Right forelimb (tissue), 1 donor: ENCODE results near the gene OTUB2.

Experiments
- DNase-seq: peaks from one replicate; pipeline ENCODE4 v3.0.0-alpha.2; 2018

Gene OTUB2

GRCh38 chr14:93997916-93998870 lies 27.9 kb upstream of the OTUB2 start:
- DNase-seq: no peak

DNA sequence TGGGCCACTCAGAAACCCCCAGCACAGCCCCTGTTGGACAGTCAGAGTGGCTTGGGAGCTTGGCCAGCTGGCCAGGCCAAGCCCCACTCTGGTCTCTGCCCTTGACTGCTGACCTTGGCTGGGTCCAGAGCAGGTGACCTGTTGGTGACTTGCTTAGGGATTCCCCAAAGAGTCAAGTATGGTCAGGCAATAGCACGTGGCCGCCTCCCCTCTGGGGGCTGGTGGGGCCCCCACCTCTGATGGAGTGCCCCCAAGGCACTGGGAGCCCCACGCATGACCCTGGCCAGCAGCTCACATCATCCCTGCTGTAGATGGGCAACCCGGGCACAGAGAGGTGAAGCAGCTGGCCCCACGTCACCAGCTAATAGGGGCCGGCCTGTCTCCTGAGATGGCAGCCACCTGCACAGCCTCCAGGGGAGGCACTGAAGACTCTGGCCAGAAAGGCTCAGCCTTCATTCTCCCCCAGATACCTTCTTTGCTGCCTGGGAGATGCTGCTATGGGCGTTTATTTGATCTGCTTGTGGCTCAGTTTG lies 27.2 kb upstream of the OTUB2 start:
- DNase-seq: no peak

- DNase-seq: no peak
These were observed 26.6 kb upstream of the OTUB2 start for GRCh38 chr14:93999573-93999972.

- DNase-seq: no peak
These were observed 25.9 kb upstream of the OTUB2 start for GRCh38 chr14:94000267-94000666.

DNA sequence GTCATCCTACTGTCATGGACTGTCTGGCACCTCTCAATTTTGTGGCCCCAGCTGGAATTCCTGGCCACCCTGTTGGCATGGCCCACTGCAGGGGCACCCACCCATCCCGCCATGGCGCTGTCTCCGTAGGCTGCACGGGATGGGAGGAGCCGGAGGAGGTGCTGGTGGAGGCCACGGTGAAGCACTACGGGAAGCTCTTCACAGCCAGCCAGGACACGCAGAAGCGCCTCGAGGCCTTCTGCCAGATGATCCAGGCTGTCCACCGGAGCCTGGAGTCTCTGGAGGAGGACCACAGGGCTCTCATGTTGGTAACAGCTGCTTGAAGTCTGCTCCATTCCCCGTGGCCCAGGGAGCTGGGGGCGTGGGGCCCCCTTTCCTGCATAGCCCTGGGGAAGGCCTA lies 25.1 kb upstream of the OTUB2 start:
- DNase-seq: no peak

GRCh38 chr14:94001501-94002396 lies 24.4 kb upstream of the OTUB2 start:
- DNase-seq: peak; percentile 68

GRCh38 chr14:94003397-94003796 lies 22.7 kb upstream of the OTUB2 start:
- no peak for DNase-seq

- DNase-seq: no peak
These were observed 22.1 kb upstream of the OTUB2 start for GRCh38 chr14:94004015-94004414.

DNA sequence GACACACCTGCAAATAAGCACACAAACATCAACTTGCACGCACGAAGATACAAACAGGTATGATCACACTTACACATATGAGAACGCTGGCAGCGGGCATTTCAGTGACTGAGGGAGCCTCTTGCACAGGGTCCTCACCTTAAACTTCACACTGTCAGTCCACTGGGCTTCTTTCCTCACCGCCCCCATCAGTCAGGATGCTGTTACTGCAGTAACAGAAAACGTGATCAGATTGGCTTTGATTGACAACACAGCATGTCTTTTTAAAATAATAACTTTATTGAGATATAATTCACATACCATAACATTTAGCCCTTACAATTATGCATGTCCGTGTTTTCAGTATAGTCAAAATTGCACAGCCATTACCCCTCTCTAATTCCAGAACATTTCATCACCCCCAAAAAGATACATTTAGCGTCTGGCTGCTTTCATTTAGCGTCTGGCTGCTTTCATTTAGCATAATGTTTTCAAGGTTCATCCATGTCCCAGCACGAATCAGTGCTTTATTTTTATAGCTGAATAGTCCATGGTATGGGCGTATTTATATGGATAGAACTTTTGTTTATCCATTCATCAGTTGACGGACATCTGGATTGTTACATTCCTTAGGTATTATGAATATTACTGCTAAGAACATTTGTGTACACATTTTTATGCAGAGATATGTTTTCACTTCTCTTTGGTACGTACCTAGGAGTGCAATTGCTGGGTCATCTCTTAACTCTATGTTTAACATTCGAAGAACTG lies 20.6 kb upstream of the OTUB2 start:
- no peak for DNase-seq

- DNase-seq: no peak
These were observed 17.9 kb upstream of the OTUB2 start for GRCh38 chr14:94008234-94008633.

- no peak for DNase-seq
These were observed 16.4 kb upstream of the OTUB2 start for GRCh38 chr14:94009767-94010166.

DNA sequence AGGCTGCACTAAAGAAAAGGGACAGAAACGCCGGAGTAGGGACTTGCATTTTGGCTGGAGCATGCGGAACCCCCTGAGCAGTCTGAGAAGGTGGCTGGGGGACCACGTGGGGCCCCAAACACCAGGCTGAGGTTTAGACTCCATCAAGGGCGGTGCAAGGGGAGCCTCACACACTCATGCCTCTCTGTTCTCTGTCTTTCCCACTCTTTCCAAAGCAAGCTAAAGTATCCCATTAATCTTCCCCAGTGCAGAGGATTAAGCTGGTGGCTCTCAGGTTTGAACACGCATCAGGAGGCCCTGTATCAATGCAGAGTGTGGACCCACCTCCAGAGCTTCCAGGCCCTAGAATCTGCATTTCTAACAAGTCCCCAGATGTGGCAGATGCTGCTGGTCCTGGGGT lies 15.5 kb upstream of the OTUB2 start:
- no peak for DNase-seq

- no peak for DNase-seq
These were observed 14.3 kb upstream of the OTUB2 start for GRCh38 chr14:94011795-94012194.

- DNase-seq: no peak
These were observed 11.8 kb upstream of the OTUB2 start for GRCh38 chr14:94014382-94014781.

DNA sequence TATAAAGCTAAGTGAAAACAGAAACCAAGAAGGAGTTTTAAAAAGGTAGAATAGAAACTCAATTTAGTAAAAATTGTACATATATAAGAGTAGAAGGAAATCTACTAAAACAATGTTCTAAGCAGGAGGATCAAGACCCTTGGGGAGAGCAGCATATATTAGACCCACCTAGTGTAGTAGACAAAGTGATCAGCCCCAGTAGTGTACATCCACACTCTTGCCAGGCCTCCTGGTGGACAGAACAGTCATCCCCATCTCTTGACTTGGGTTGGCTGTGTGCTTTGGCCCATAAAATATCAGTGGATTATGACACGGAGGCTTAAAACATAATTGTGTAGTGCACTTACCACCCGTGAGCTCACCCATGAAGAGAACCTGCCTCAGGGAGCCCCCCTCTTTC lies 10.9 kb upstream of the OTUB2 start:
- no peak for DNase-seq

DNA sequence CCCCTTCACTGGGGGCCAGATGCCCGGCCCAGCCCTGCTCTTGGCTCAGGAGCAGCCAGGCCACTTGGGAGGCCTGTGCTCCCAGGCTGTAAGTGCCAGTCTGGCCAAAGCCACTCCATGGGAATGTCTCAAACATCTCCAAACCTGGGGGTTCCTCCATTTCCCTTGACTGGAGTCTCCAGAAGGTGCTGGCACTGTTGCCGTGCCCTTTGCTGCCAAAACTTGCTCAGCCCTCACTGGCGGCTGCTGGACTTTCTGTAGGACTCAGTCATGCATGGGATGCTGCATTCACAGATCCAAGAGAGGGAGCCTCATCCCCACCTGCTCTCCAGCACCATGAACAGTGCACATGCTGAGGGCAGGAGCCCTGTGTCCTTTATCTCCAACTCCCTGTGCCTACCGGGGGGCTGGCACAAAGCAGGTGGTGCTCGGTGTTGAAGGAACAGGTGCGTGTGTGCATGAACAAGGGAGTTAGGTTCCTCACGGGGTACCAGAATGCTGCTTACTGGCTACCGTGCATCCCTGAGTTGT lies 9.6 kb upstream of the OTUB2 start:
- DNase-seq: no peak

DNA sequence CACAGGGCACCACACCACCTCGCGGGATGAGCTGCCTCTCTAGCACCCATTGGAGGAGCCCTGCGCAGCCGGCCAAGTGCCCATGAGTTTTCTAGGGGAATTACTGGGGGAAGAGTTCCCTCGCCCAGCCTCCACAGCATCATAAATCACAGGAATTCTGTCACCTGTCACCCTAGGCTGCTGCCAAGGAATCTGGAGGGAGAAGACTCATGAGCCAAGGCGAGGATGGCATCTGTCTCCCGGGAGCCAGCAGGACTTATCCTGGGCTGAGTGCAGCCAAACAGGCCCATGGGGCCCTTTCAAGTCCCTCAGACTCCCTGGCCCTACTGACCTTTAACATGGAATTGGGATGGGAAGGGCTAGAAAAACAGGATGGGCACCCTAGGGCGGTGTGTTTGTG lies 7.8 kb upstream of the OTUB2 start:
- DNase-seq: no peak

GRCh38 chr14:94019329-94019728 lies 6.8 kb upstream of the OTUB2 start:
- DNase-seq: no peak

DNA sequence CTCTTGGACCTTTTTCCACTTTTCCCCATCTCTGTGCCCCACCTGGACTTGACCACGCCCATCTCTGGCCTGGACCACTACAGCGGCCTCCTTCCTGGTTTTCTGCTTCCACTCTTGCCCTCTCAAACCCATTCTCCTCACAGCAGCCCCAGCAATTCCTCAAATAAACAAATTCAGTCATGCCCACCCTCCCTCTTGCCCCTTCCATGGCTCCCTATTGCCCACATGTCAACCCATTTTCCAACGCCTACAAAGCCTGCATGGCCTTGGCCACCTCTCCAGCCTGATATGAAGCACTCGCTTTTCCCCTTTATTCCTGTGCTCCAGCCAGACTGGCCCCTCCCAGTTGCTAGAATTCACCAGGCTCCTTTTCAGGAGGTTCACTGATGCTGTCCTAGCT lies 5.9 kb upstream of the OTUB2 start:
- no peak for DNase-seq

- DNase-seq: no peak
These were observed 5.1 kb upstream of the OTUB2 start for GRCh38 chr14:94021001-94021400.

- no peak for DNase-seq
These were observed 4.6 kb upstream of the OTUB2 start for GRCh38 chr14:94021416-94022157.
